D721Med (cell line): ENCODE results near the gene BTN2A1.
"Not testable (repeated sequence)": the region's sequence is repeated elsewhere in the genome, so short reads cannot be mapped to it uniquely, and the experiment has no call there.

Experiments
- DNase-seq: peaks from one replicate; pipeline ENCODE4 v3.0.0; 2011; ENCODE audit warnings: low spot score; ENCODE audit not compliant: insufficient read length
- FAIRE-seq: peaks from 2 replicates; lab custom pipeline; 2011; peaks lifted over from hg19 to GRCh38; lab: Jason Lieb, UNC
- TF ChIP-seq, protein P1 (sequence below): IDR thresholded peaks from 2 replicates; pipeline ENCODE4 v1.5.1; 2012; ENCODE audit warnings: mild to moderate bottlenecking, control low read depth; ENCODE audit not compliant: insufficient read depth; ENCODE audit errors: missing control alignments

Gene BTN2A1

DNA sequence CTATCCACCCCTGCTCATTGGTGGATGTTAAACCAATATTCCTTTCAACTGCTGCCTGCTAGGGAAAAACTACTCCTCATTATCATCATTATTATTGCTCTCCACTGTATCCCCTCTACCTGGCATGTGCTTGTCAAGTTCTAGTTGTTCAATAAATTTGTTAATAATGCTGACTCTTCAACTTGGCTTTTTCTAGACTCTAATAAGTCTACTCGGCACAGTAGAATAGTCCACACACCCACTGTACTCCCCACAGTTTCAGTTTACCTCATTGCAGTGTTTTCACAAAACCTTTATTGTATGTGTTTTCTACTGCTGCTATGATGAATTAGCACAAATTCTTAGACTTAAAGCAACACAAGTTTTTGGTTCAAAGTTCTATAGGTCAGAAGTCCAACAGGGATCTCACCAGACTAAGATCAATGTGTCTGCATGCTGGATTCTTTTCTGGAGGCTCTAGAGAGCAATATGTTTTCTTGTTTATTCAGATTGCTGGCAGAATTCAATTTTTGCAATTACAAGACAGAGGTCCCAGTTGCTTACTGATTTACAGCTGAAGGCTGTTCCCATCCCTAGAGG is 42.6 kb upstream of the BTN2A1 start:
- FAIRE-seq (no peak), DNase-seq (no peak)
- TF ChIP-seq, protein P1, sequence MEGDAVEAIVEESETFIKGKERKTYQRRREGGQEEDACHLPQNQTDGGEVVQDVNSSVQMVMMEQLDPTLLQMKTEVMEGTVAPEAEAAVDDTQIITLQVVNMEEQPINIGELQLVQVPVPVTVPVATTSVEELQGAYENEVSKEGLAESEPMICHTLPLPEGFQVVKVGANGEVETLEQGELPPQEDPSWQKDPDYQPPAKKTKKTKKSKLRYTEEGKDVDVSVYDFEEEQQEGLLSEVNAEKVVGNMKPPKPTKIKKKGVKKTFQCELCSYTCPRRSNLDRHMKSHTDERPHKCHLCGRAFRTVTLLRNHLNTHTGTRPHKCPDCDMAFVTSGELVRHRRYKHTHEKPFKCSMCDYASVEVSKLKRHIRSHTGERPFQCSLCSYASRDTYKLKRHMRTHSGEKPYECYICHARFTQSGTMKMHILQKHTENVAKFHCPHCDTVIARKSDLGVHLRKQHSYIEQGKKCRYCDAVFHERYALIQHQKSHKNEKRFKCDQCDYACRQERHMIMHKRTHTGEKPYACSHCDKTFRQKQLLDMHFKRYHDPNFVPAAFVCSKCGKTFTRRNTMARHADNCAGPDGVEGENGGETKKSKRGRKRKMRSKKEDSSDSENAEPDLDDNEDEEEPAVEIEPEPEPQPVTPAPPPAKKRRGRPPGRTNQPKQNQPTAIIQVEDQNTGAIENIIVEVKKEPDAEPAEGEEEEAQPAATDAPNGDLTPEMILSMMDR = no peak

DNA sequence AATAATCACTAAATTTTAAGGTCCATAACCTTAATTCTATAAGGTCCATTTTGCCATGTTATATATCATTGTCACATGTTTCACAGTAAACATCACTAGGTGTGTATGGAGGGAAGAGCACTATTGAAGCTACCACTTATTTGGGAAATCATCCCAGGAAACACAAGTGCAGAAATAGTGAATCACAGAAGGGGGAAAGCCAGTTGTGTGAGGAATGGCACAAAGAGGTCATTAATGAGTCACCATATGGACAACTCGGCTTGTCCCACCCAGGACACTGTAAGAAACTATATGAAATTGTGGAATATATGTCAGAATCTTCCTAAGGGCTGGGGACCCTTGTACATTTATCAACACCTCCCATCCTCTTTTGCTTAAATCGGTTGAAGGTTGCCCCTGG is 42.0 kb upstream of the BTN2A1 start:
- DNase-seq = no peak
- TF ChIP-seq, protein P1 = no peak
- no peak for FAIRE-seq

DNA sequence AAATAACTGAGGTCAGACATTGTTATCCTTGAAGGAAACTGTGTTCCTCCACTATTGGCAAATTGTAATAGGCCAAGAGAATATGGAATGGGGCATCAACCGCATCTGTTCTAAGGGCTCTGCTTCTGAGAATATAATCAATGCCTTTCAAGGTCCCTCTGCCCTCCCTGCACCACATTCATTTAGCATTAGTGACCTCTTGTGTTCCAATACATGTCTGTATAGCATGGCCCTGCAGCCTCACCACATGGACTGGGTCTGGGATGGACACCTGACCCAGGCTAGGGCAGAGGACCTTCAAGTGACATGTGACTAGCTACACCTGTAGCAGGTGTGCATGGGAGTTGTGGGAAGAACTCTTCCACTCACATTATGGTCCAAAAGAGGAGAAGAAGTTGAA is 41.5 kb upstream of the BTN2A1 start:
- no peak for FAIRE-seq
- TF ChIP-seq, protein P1 = no peak
- DNase-seq = no peak

DNA sequence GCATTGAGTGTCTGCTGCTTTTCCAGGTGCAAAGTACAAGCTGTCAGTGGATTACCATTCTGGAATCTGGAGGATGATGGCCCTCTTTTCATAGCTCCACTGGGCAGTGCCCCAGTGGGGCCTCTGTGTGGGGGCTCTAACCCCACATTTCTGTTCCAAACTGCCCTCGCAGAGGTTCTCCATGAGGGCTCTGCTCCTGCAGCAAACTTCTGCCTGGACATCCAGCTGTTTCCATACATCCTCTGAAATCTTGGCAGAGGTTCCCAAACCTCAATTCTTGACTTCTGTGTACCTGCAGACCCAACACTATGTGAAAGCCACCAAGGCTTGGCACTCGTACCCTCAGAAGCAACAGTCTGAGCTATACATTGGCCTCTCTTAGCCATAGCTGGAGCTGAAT is 39.7 kb upstream of the BTN2A1 start:
- not testable (repeated sequence) for FAIRE-seq, DNase-seq

DNA sequence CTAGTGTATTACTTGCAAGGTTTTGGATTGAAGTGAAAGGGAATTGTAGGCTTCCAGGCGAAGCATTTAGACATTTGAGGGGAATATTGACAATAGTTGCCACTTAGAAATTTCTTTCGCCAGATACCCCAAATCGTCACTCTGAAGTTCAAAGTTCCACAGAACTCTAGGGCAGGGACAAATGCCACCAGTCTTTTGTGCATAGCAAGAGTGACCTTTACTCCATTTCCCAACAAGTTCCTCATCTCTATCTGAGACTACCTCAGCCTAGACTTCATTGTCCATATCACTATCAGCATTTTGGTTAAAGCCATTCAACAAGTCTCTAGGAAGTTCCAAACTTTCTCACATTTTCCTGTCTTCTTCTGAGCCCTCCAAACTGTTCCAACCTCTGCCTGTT is 39.0 kb upstream of the BTN2A1 start:
- not testable (repeated sequence) for DNase-seq, FAIRE-seq

DNA sequence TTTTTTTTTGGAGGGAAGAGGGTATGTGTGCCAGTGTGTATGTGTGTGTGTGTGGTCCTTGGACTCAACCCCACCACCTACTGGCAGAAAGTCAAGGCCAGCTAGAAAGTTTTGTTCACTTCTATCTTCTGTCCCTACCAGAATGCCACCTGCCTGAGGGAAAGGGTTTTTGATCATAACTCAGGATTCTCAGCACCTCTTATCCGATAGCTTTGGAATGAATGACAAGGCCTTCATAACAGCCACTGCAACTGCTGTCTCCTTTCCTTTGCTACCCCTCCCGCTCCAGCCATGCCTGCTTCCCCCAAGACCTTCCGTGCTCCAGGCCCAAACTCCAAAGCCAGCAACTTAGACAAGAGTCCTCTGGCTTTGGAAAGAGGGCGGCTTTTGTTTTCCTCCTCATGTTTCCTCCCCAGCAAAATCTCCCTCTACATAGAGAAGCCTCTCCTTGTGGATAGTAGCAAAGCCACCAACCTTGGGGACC is 37.0 kb upstream of the BTN2A1 start:
- FAIRE-seq = no peak
- TF ChIP-seq, protein P1 = peak; percentile 38
- no peak for DNase-seq

DNA sequence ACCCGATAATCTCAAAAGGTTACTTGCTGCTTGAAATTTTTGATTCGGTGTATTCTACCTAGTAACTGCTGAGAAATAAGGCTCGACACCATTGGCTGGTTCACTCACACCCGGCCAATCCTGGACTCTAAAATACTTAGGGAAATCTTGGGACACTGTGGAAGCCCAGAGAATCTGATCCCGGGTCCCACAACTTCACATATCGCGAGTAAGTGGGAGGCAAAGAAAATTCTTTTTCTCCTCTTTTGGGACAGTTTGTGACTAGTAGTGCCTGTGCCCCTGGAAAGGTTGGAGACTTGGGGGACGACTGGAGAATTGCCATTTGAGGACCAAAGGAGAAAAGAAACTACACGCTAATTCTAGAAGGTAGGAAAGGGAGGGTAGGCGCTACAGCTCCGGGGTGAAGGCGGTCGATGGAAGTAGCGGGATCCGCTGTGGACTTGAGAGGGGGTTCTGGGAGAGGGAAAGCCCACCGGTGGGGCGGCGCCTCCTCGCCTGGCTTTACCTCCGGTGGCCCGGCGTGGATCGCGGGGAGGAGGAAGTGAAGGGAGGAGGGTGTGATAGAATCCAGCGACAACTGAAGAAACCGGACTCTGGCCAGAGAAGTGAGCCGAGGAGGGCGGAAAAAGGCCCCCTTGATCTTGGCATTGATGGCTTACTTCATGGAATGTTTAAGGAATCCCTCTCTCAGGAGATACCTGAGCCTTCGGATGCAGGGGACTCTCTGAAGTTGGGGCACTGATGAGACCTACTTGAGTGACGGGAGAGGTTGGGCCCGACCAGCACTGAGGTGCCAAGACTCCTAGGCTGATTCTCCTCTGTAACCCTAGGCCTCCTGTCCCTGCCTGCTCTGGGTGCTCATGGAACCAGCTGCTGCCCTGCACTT is 36.3 kb upstream of the BTN2A1 start:
- no peak for FAIRE-seq
- DNase-seq = peak; percentile 87
- TF ChIP-seq, protein P1 = no peak

DNA sequence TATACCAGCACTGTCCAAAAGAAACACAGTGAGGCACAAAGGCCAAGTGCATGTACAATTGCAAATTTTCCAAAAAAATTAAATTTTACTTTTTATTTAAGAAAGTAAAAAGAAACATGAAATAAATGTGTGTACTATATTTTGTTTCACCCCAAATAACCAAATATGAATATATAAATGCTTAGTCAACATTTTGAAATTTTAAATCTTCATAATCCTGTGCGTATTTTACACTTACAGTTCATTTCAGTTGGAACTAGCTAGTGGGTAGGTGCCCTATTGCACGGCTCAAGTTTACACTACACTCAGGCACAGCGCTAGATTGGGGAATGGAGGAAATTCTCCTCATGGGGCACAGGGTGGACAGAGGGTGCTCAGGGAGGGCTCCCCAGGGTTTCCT is 35.4 kb upstream of the BTN2A1 start:
- TF ChIP-seq, protein P1 = no peak
- DNase-seq = no peak
- no peak for FAIRE-seq
